ENCODE results near the gene GRHPR. TPM values are rescaled to one million over a fixed set of nuclear protein-coding genes. Genes with fewer than 3 reads are reported as not detected.

GRHPR gene
- total RNA-seq, 1 donor from 2014 or later: 91.6 TPM

GRCh38 chr9:37419204-37419603 lies 3.3 kb upstream of the GRHPR start:
- FAIRE-seq: no peak
- TF ChIP-seq CTCF (IDR thresholded peaks at IDR 0.05; ENCODE audit: insufficient read depth, low read length, severe bottlenecking): no peak
- no peak for DNase-seq (ENCODE audit: low read depth)

GRCh38 chr9:37420271-37421215 lies 2.0 kb upstream of the GRHPR start:
- H3K27me3 ChIP-seq (ENCODE audit: control insufficient read depth, insufficient read depth, low read length): no peaks in the 10 kb centered on the region
- H3K36me3 ChIP-seq (ENCODE audit: control insufficient read depth, insufficient read depth, low read length): peaks cover 6% of the 10 kb centered on the region
- no peak overlapping the region for H3K4me3 ChIP-seq (ENCODE audit: low read depth, low read length)
- DNase-seq (ENCODE audit: low read depth) (peak; percentile 15), FAIRE-seq (no peak)
- no peak for TF ChIP-seq CTCF (IDR thresholded peaks at IDR 0.05; ENCODE audit: insufficient read depth, low read length, severe bottlenecking)

More at GRCh38 chr9:37419204-37419603, 3.3 kb upstream of the GRHPR start:
- Histone ChIP-seq H3K27me3 (ENCODE audit: control insufficient read depth, insufficient read depth, low read length) (no peaks in the 10 kb centered on the region), H3K36me3 (ENCODE audit: control insufficient read depth, insufficient read depth, low read length) (peaks cover 2% of the 10 kb centered on the region), H3K4me3 (ENCODE audit: low read depth, low read length) (no peak overlapping the region)

GRCh38 chr9:37421914-37422288 lies 595 bp upstream of the GRHPR start:
- no peak for DNase-seq (ENCODE audit: low read depth)
- no peak for TF ChIP-seq CTCF (IDR thresholded peaks at IDR 0.05; ENCODE audit: insufficient read depth, low read length, severe bottlenecking)

DNA sequence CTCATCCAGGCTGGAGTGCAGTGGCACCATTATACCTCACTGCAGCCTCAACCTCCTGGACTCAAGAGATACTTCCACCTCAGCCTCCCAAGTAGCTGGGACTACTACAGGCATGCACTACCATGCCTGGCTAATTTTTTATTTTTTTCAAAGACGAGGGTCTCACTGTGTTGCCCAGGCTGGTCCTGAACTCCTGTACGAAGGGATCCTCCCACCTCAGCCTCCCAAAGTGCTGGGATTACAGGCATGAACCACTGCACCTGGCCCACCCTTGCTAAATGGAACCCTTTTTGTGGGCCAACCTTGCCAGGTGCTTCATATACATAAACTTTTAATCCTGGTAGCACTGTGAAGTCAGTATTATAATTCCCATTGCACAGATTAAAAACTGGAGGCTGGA lies 1.0 kb downstream of the GRHPR start:
- Histone ChIP-seq H3K4me3 (ENCODE audit: low read depth, low read length) (peak overlapping the region; percentile 65), H3K36me3 (ENCODE audit: control insufficient read depth, insufficient read depth, low read length) (peaks cover 16% of the 10 kb centered on the region), H3K27me3 (ENCODE audit: control insufficient read depth, insufficient read depth, low read length) (no peaks in the 10 kb centered on the region)
- no peak for TF ChIP-seq CTCF (IDR thresholded peaks at IDR 0.05; ENCODE audit: insufficient read depth, low read length, severe bottlenecking)
- FAIRE-seq (no peak), DNase-seq (ENCODE audit: low read depth) (no peak)

More at GRCh38 chr9:37421914-37422288, 595 bp upstream of the GRHPR start:
- FAIRE-seq: no peak
- Histone ChIP-seq H3K27me3 (ENCODE audit: control insufficient read depth, insufficient read depth, low read length) (no peaks in the 10 kb centered on the region), H3K4me3 (ENCODE audit: low read depth, low read length) (peak overlapping the region; percentile 65), H3K36me3 (ENCODE audit: control insufficient read depth, insufficient read depth, low read length) (peaks cover 13% of the 10 kb centered on the region)

DNA sequence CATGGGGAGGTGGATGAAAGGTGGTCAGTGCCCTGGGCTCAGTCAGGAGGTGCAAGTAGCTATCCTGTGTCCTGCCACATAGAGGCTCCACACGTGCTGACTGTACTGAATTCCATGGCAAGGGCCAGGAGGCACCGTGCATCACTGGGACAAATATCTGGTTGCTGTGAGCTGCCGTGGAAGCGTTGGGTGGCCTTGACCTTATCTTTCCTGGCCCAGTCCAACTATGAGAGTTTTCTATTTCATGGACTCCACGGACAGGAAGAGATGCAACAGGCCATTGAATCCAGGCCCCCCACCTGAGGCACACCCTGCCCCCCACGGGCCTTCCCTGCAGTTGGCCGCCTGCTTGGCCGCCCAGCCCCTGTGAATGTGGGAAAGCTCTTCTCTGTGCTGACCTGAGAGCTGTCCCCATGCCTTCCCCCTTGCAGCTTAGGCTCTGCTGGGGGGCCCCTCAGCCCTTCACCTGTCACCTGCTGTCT lies 1.7 kb downstream of the GRHPR start:
- no peak for FAIRE-seq
- Histone ChIP-seq H3K4me3 (ENCODE audit: low read depth, low read length) (no peak overlapping the region), H3K27me3 (ENCODE audit: control insufficient read depth, insufficient read depth, low read length) (no peaks in the 10 kb centered on the region), H3K36me3 (ENCODE audit: control insufficient read depth, insufficient read depth, low read length) (peaks cover 22% of the 10 kb centered on the region)
- no peak for DNase-seq (ENCODE audit: low read depth)
- TF ChIP-seq CTCF (IDR thresholded peaks at IDR 0.05; ENCODE audit: insufficient read depth, low read length, severe bottlenecking): no peak

Data from bronchial epithelial cell (primary cell).